HG03469 (cell line): Measurements from ENCODE around the gene ABCG1.

Experiments
- ATAC-seq: cut with Tn5 transposase; IDR thresholded peaks from one replicate; pipeline ENCODE4 v1.9.1; 2021; ENCODE audit warnings: mild to moderate bottlenecking, moderate library complexity, moderate number of reproducible peaks; ENCODE audit not compliant: unreplicated experiment

The ABCG1 gene

DNA sequence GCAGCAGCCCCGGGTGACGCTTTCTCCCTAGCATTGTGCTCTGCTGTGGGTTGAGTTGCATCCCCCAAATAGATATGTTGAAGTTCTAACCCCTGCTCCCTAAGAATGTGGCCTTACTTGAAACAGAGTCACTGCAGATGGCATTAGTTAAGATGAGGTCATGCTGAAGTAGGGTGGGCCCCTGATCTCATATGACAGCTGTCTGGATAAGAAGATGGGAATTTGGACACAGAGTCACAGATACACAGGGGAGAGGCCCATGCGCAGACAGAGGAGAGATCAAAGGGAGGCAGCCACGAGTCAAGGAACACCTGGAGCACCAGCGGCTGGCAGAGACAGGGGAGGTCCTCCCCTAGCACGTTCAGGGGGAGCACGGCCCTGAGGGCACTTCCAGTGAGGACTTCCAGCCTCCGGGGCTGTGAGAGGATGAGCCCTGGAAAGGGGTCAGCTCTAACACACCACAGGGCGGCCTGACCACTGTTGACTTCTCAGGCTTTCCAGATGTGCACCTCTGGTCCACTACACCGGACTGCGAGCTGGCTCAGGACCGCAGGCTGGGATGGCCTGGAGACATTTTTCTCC is 46.4 kb downstream of the ABCG1 start:
- no peak for ATAC-seq

DNA sequence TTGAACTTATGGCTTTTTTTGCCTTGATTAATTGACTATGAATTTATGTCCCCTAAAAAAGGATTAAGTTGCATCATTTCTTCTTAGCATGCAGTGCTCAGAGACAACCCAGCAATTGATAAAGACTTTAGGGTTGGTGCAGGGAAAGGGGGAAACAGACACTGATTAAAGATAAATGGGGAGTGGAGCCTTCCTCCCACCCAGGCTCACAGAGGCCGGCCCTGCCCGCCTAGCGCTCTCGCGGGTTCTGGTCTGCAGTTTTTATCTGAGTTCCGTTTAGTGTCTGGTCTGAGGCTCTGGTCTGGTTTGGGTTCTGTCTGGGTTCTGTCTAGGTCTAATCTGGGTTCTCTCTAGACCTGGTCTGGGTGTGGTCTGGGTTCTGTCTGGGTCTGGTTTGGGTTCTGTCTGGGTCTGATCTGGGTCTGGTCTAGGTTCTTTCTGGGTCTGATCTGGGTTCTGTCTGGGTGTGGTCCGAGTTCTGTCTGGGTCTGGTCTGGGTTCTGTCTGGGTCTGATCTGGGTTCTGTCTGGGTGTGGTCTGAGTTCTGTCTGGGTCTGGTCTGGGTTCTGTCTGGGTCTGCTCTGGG is 48.1 kb downstream of the ABCG1 start:
- no peak for ATAC-seq

DNA sequence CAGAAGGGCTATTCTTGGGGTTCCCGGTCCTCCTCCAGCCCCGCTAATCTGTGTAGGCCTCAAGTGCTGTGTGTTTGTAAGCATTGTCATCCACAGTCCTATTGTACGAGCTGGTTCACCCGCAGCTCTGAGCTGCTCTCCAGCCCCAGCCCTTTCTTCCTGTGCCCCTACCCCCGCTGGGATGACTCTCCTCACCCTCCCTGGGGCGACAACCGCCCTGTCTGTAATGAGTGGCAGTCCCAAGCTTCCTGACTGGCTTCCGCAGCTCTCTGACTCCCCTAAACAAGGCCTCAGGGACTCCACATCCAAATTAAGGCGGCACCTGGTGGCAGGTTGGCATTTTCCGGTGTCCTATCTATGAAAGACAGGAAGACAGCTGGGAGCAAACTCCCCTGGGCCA is 50.4 kb downstream of the ABCG1 start:
- ATAC-seq = no peak

DNA sequence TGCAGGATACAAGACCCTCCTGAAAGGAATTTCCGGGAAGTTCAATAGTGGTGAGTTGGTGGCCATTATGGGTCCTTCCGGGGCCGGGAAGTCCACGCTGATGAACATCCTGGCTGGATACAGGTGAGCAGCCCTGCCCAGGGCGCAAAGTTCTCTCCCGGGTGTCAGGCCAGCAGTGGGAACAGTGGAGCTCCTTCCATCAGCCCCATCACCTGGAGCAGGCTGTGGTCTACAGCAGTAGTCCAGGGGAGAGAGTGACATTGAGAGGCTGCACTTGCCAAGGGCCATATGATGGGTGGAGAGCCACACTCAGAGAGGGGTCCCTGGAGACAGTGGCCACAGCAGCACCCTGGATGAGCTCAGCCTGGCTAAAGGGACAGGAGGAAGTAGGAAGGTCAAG is 52.1 kb downstream of the ABCG1 start:
- no peak for ATAC-seq

DNA sequence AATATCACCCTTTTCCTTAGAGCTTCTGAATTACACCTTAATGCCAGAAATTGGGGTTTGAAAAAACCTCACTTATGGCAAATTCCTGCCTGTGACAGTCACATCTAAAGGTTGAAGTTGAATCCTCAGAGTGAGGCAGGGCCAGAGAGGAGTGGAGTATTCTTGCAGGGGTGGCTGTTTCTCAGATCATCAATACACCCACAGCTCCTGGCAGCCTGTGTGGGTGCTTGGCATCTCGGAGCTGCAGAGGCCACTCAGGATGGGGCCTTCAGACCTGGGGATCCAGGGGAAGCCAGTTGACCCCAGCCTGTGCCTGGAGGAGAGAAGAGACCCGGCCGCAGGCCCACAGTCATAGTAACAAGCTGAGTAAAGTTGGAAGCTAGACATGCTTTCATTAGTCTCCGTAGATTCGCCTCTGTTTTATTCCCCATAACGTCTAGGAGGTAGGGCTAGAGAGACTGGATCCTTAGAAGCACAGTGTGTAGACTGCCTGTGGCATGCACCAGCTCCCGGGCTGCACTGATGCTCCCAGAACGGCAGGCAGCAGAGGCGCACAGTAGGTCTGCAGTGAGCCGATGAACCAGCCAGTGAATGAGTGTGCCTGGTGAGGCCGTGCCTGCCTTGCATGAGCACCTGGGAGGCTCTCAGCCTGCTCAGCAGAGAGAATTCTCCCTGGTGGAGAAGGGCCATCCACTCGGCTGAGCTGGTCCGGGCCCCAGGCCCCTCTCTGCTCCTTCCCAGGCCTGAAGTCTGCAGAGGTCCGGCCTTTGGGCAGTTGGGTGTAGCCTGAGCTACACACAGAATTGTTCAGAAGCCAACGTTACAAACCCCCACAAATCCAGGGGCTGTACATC is 53.4 kb downstream of the ABCG1 start:
- ATAC-seq = no peak

DNA sequence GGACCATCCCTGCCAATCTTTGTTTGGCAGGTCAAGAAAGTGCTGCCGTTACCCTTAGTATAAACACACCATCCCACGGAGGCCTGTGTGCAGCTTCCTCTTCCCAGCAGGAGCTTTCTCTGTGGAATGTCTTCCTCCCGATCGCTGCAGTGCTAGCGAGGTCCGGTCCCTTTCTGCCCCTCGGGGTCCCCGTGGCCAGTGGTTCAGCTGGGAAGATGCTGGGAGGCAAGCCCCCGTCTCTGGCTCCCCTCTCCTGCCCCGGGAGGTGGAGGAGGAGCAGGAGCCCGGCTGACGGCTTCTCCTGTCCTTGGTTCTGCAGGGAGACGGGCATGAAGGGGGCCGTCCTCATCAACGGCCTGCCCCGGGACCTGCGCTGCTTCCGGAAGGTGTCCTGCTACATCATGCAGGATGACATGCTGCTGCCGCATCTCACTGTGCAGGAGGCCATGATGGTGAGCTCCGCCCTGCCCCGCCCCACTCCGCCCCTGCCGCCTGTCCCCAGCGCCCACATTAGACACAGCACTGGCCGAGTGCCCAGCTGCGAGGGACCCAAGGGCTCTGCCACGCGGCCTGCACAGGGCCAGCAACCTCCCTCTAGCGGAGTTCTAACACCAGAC is 54.2 kb downstream of the ABCG1 start:
- no peak for ATAC-seq

DNA sequence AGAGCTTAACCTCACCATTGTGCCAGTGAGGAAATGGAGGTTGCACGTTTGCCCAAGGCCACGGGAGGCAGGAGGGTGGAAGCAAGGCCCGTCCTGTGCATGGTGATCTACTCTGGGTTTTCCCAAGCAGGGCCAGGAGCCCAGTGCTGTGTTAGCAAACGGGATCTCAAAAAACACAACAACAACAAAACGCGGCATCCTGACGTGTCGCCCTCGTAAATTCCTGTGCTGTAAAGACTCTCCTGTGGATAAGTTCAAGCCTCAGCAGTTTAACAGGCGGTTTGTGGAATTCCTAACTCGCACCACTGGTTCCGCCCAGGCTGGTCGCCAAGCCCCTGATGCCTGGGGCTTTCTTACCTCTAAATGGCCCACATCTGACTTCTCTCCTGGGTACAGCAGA is 57.1 kb downstream of the ABCG1 start:
- ATAC-seq = no peak

DNA sequence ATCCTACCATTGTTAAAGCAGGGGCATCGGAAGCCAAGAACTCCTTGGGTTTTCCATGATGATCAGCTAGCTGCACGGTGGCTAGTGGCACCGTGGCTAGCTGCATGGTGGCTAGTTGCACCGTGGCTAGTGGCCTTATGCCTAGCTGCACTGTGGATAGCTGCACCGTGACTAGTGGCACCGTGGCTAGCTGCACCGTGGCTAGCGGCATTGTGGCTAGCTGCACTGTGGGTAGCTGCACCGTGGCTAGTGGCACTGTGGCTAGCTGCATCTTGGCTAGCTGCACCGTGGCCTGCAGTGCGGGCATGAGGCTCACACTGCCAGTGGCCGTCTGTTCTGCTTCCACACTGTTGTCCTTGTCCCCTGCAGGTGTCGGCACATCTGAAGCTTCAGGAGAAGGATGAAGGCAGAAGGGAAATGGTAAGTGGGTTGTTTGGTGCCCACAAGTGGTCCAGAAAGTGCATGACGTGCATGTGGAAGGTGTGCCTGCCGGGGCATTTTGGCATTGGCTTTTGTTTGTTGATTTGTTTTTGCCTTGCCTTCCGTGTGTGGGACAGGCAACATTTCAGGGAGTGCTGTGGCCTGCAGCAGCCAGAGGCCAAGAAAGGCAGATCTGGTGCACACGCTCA is 57.7 kb downstream of the ABCG1 start:
- no peak for ATAC-seq

DNA sequence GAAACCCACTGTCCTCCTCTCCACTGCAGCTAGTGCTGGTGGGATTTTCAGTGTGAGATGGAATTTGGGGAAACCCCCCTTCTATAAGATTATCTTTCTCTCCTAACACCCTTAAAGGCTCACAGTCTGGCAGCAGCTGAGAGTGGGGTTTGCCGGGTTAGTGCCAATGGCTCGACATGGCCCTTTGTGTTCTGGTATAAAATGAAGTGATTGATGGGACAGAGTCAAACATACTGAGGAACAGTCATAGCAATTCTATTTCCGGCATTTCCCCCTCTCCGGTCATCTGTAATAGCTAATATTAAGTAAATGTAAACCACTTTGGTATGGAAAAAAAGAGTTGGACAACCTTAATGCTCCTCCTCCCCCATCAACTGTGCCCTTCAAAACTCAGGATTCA is 58.7 kb downstream of the ABCG1 start:
- ATAC-seq = no peak

DNA sequence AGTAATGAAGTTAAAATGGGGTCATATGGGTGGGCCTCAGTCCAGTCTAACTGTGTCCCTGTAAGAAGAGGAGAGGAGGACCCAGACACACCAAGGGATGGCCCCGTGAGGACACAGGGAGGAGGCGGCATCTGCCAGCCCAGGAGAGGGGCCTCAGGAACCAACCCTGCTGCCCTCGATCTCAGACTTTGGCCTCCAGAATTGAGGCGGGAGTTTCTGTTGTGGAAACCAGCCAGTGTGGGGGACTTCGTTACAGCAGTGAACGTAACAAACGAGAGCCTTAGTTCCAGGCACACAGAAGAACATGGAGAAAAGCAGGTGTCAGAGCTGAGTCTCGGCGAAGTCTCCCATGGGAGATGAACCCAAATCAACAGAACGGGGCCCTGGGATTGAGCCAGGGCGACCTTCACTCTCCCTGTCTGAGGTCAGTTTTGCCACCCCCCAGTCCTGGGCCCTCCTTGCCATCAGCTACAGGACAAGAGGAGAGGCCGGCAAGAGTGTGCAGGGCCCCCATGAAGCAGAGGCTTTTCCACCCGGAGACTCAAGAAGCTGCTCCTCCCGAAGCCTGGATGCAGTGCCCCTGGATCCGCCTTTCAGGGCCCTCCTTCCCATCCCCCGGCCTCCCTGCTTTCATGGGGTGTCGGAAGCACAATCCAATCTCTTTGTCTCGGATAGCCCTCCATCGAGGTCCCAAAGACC is 59.7 kb downstream of the ABCG1 start:
- ATAC-seq = no peak

DNA sequence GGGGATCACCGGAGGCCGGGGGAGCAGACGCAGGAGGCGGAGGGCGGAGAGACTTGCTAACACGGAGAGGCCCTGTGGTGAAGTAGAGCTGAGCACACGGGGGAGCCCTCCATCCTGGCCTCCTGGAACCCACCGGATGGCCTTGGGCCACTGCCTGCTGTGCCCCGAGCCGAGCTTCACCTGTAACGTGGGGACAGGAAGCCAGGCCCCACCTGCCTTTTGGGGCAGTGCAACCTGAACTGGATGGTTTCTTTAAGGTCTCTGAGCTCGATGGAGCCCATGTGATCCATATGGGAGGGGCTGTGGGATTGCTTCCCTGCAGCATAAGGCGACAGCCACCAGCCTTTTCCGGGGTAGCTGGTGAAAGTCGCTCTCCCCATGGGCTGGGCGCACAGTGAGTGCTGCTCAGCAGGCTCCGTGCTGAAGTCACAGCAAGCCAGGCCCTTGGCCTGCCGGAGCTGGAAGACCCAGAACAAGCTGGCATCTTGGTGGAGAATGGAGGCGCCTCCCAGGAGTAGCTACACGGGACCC is 60.5 kb downstream of the ABCG1 start:
- no peak for ATAC-seq

DNA sequence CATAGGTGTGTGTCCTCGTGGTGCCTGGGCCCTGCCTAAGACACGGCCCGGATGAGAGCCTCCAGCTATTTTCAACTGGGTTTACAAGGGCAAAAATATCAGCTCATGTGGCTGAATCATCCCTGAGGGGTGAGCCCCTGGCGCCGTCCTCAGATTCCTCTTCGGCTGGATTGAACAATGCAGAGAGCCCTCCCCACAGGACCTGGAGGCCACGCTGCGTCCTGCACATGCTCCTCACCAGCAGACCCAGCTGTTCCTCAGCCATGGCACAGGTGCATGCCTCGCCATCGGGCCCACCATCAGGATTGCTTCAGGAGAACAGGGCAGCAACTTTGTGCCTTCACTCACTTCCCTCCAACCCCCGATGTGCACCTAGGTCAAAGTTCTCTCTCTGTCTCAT is 60.9 kb downstream of the ABCG1 start:
- no peak for ATAC-seq

DNA sequence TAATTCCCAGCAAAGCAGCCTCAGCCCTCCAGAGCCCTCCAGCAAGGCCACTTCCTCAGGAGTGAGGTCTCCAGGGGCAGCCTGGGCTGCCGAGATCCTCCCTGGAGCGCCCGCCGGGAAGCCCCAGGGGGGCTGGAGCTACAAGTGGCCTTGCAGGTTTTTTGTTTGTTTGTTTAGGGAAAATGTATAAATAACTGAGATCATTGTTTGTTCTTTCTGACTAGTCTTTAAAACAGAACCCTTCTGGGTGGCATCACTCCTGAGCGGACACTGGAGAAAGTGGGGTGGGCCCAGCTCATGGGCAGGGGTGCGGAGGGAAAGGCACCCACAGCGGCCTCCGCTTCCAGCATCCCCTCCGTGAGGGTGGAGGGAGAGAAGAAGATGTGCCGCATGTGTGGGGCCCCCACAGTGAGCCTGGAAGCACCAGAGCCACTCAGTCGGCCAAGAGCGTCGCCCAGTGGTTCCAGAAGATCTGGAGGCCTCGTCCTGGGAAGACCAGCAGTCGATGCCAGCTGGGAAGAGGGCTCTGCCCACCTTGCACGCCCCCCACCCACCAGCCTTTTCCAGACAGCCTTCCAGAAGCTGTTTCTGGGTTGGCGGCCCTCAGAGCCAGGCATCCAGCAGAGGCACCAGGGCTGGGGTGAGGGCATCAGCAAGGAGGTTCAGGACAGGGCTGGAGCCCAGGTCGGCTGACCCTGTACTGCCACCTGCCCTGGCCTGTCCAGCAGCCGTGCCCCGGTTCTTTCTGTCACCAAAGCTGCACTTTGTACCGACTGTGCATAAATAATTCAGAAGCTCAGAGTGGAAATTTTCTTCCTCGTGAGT is 61.6 kb downstream of the ABCG1 start:
- no peak for ATAC-seq

DNA sequence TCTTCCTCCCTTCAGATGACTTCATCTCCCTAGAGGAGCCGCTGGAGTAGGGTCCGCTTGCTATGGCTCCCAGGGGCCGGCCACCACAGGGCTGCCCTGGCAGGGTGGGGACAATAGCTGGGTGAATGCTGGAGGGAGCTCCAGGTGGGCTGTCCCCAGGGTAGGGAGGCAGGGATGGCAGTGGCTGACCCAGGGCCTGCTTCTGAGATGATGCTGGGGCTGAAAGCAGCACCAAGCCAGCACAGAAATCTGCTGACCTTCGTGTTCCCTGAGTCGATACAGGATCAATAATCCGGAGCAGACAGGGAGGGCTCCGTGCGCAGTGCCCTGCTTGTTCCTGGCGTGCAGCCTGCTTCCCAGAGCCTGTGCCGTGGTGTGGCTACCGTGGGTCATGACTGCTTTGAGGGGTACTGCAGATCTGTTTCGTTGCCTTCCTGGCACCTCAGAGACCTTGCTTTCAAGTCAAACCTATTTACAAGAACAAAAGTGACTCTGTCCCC is 62.3 kb downstream of the ABCG1 start:
- ATAC-seq = no peak

DNA sequence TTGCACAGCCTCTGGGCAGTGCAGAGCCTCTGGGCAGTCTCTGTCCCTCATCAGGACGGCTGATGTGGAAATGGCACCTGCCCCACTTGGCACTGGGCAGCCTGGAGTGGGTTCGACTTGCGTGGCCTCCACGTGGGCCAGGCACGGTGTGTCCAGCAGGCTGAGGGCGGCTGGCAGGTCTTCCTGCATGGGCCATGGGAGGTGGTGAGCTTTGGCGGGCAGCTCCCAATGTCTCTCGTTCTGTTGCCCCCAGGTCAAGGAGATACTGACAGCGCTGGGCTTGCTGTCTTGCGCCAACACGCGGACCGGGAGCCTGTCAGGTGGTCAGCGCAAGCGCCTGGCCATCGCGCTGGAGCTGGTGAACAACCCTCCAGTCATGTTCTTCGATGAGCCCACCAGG is 63.1 kb downstream of the ABCG1 start:
- ATAC-seq = no peak

DNA sequence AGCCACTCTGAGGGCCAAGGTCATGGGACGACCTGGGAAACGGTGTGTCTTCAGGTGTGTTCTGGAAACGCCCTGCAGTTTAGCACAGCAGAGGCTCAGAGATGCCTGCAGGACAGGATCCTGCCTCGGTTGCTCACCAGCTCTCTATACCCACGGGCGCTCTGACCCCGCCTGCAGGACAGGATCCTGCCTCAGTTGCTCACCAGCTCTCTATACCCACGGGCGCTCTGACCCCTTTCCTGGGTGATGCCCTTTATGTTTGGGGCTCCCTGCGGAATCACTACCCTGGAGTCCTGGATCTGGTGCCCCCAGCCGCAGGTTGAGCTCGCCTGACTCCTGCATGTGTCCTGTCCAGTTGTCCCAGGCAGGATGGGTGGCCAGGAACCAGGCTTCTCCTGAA is 63.8 kb downstream of the ABCG1 start:
- ATAC-seq = no peak

DNA sequence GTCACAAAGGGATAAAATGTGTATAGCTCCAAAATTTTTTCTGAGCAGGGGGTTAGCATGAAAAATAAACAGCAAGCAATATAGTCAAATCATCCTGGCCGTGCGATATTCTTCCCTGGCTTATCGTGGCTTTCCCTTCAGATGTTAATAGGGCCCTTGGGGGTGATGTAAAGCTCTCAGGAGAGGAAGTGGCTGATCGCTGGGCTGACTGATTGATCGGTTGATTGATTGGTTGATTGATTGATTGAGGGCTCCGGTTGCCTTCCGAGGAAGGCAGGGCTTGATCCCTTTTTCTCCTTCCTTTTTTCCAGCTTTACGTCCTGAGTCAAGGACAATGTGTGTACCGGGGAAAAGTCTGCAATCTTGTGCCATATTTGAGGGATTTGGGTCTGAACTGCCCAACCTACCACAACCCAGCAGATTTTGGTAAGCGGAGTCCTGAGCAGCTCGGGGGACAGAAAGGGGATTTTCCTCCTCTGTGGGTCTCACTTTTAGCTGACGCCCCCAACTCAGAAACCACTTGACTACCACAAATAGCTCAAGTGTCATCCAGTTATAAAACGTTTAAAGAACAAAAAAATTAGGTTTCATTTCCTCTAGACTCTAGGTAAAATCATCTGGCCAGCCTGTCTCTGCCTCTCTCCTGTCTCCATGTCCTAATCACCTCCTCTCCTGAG is 66.8 kb downstream of the ABCG1 start:
- no peak for ATAC-seq

DNA sequence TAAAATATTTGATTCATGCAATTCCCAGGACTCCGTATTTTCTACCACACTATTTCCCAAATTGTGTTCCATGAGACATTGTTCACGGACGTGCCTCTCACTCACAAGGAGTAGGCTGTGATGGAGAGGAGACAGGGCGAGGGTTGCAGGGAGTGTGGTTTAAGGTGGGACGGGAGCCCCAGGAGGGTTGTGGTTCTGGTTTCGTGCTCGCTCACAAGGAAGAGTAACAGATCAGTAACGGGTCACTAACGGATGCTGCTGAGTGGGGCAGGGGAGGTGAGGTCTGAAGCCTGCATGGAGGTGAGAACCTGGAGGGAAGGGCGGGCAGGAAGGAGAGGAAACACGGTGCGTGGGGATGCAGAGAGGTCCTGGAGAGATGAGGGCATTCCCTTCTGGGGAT is 67.5 kb downstream of the ABCG1 start:
- no peak for ATAC-seq
